HCT116 (cell line): ENCODE measurements around the gene MLEC. TPM values are rescaled to one million over a fixed set of nuclear protein-coding genes. Genes with fewer than 3 reads are reported as not detected.
A peak's percentile ranks its signal among the peaks of the same experiment; 100 is the strongest.

Experiments used
- ATAC-seq: fragments of 200-7000 bp; cut with Tn5 transposase; 2 replicates; pipeline ENCODE4 v1.9.1; 2020; ENCODE audit warnings: mild to moderate bottlenecking, moderate library complexity
- BruUV-seq: library from RNA; stranded (reverse); fragments of 400-500 nt; replicated peaks from 2 replicates; lab custom pipeline; 2021; lab: Mats Ljungman, UMichigan
- CTCF ChIA-PET: fragments of 300-600 bp; sonication (Branson Sonifier 250); formaldehyde crosslinking; loops from one replicate; lab custom pipeline; 2021; ENCODE audit warnings: antibody characterized with exemption; lab: Charles Lee
- POLR2A ChIA-PET: fragments of 300-600, 350-600 bp; sonication (Branson Sonifier 250); formaldehyde crosslinking; loops from one replicate; lab custom pipeline; 2021; ENCODE audit warnings: antibody characterized with exemption; lab: Charles Lee
- RAD21 ChIA-PET, 2 experiments: fragments of 300-600 bp; sonication (Branson Sonifier 250); formaldehyde crosslinking; loops; one replicate each; lab custom pipeline; 2023; ENCODE audit warnings: low total read pairs in 2 of 2; ENCODE audit not compliant: uncharacterized antibody in 2 of 2, unreplicated experiment in 2 of 2, low non-redundant PET in 1 of 2; lab: Charles Lee
- DNase-seq: peaks from one replicate; pipeline ENCODE4 v3.0.0-alpha.2; 2010; ENCODE audit warnings: low read depth, low spot score
- H2AFZ ChIP-seq: fragments of 200-600 bp; shearing (Covaris generic), sonication (generic); 2 replicates; pipeline ENCODE4 v1.6.1; 2017; ENCODE audit warnings: low read depth, mixed run types, mixed read lengths, antibody characterized with exemption, low read length; ENCODE audit not compliant: poor library complexity, severe bottlenecking
- H3K27ac ChIP-seq: 2 replicates; pipeline ENCODE4 v1.5.1; 2012; ENCODE audit warnings: low read depth, low read length
- H3K27me3 ChIP-seq: fragments of 200-600 bp; sonication (generic); 2 replicates; pipeline ENCODE4 v1.6.1; 2016; ENCODE audit warnings: mixed run types, low read length, mixed read lengths; ENCODE audit not compliant: insufficient read depth
- H3K36me3 ChIP-seq, 2 experiments: fragments of 200-500 bp in 1 of 2; fragments of 200-600 bp in 1 of 2; sonication (Bioruptor generic) in 1 of 2; sonication (generic) in 1 of 2; 2 replicates each; pipeline versions ENCODE4 v1.5.1 to v1.6.1; 2014 to 2016; ENCODE audit warnings: low read length in 2 of 2, inconsistent platforms in 1 of 2, mixed read lengths in 1 of 2, mixed run types in 1 of 2; ENCODE audit not compliant: insufficient read depth in 2 of 2, control insufficient read depth in 1 of 2
- H3K4me1 ChIP-seq, 2 experiments: fragments of 200-600 bp in 1 of 2; sonication (generic) in 1 of 2; 2 replicates each; pipeline versions ENCODE4 v1.5.1 to v1.6.1; 2012 to 2017; ENCODE audit warnings: low read length in 2 of 2, inconsistent platforms in 1 of 2, mild to moderate bottlenecking in 1 of 2, mixed read lengths in 1 of 2, mixed run types in 1 of 2, moderate library complexity in 1 of 2; ENCODE audit not compliant: insufficient read depth in 2 of 2, control insufficient read depth in 1 of 2
- H3K4me2 ChIP-seq: fragments of 200-600 bp; sonication (generic); 2 replicates; pipeline ENCODE4 v1.6.1; 2017; ENCODE audit warnings: mixed run types, low read length, mixed read lengths
- H3K4me3 ChIP-seq, 2 experiments: fragments of 200-600 bp in 1 of 2; sonication (generic) in 1 of 2; replicated peaks in 1 of 2; 2 replicates each; pipeline ENCODE4 v1.5.1; 2011 to 2016; ENCODE audit warnings: low read length in 2 of 2, control low read depth in 1 of 2, low read depth in 1 of 2, mild to moderate bottlenecking in 1 of 2, mixed read lengths in 1 of 2, mixed run types in 1 of 2
- H3K79me2 ChIP-seq: fragments of 200-600 bp; sonication (generic); 2 replicates; pipeline ENCODE4 v1.6.1; 2017; ENCODE audit warnings: mild to moderate bottlenecking, mixed run types, low read length, moderate library complexity, mixed read lengths; ENCODE audit not compliant: insufficient read depth
- H3K9ac ChIP-seq: fragments of 200-600 bp; sonication (generic); 2 replicates; pipeline ENCODE4 v1.6.1; 2016; ENCODE audit warnings: low read length, mixed read lengths
- H3K9me2 ChIP-seq: fragments of 200-600 bp; sonication (generic), shearing (Covaris generic); 2 replicates; pipeline ENCODE4 v1.6.1; 2017; ENCODE audit warnings: mixed run types, mild to moderate bottlenecking, moderate library complexity; ENCODE audit not compliant: insufficient read depth
- H3K9me3 ChIP-seq, 2 experiments: fragments of 200-500 bp in 1 of 2; fragments of 200-600 bp in 1 of 2; sonication (Bioruptor generic) in 1 of 2; sonication (generic) in 1 of 2; 2 replicates each; pipeline ENCODE4 v1.6.1; 2014 to 2017; ENCODE audit warnings: low read length in 2 of 2, mixed read lengths in 2 of 2, inconsistent platforms in 1 of 2, low read depth in 1 of 2, mild to moderate bottlenecking in 1 of 2, mixed run types in 1 of 2, moderate library complexity in 1 of 2; ENCODE audit not compliant: control insufficient read depth in 1 of 2, insufficient read depth in 1 of 2
- H4K20me1 ChIP-seq: fragments of 200-600 bp; sonication (generic), shearing (Covaris generic); 2 replicates; pipeline ENCODE4 v1.6.1; 2017; ENCODE audit warnings: mixed run types, mild to moderate bottlenecking, moderate library complexity; ENCODE audit not compliant: insufficient read depth
- CBX3 ChIP-seq: IDR thresholded peaks from 2 replicates; pipeline ENCODE4 v1.6.1; 2012; ENCODE audit warnings: low read depth
- CEBPB ChIP-seq: IDR thresholded peaks from 2 replicates; pipeline ENCODE4 v1.6.1; 2012; ENCODE audit warnings: low read depth
- EGR1 ChIP-seq: IDR thresholded peaks from 2 replicates; pipeline ENCODE4 v1.6.1; 2012; ENCODE audit warnings: low read depth
- ELF1 ChIP-seq: IDR thresholded peaks from 2 replicates; pipeline ENCODE4 v1.6.1; 2012; ENCODE audit warnings: low read depth, borderline replicate concordance
- EZH2 ChIP-seq: fragments of 200-600 bp; sonication (generic); IDR thresholded peaks from 2 replicates; pipeline ENCODE4 v1.6.1; 2017; ENCODE audit warnings: antibody characterized with exemption, mixed run types
- FOSL1 ChIP-seq: IDR thresholded peaks from 2 replicates; pipeline ENCODE4 v1.6.1; 2012; ENCODE audit warnings: low read depth
- JUND ChIP-seq: IDR thresholded peaks from 2 replicates; pipeline ENCODE4 v1.6.1; 2012
- RAD21 ChIP-seq: IDR thresholded peaks from 2 replicates; pipeline ENCODE4 v1.6.1; 2012; ENCODE audit warnings: low read depth, mild to moderate bottlenecking
- SIN3A ChIP-seq: IDR thresholded peaks from 2 replicates; pipeline ENCODE4 v1.6.1; 2012; ENCODE audit warnings: low read depth
- SP1 ChIP-seq: IDR thresholded peaks from 2 replicates; pipeline ENCODE4 v1.6.1; 2012; ENCODE audit warnings: low read depth
- SRF ChIP-seq: IDR thresholded peaks from 2 replicates; pipeline ENCODE4 v1.6.1; 2012; ENCODE audit warnings: low read depth
- TCF7L2 ChIP-seq: IDR thresholded peaks from 2 replicates; pipeline ENCODE4 v1.7.0; 2011; ENCODE audit warnings: borderline replicate concordance, inconsistent platforms; ENCODE audit not compliant: insufficient read depth, insufficient read length; ENCODE audit errors: extremely low read depth
- YY1 ChIP-seq: IDR thresholded peaks from 2 replicates; pipeline ENCODE4 v1.6.1; 2011; ENCODE audit warnings: low read length, low read depth, moderate library complexity, mild to moderate bottlenecking; ENCODE audit not compliant: insufficient replicate concordance; ENCODE audit errors: extremely low read depth
- ZFX ChIP-seq: fragments of 450-650 bp; IDR thresholded peaks from 2 replicates; pipeline ENCODE4 v1.6.1; 2017
- ZNF274 ChIP-seq: fragments of 200-500 bp; sonication (Bioruptor generic); IDR thresholded peaks from 2 replicates; pipeline ENCODE4 v1.6.1; 2014; ENCODE audit warnings: mild to moderate bottlenecking, low read depth, low read length, inconsistent platforms
- intact Hi-C: fragments of 100-400 bp; cut with micrococcal nuclease; formaldehyde crosslinking; loops from 2 replicates; pipeline ENCODE4 v1.10.0; 2022
- total RNA-seq: library from RNA; stranded (reverse); gene quantifications from one replicate; pipeline ENCODE4 v1.2.1, GENCODE V29; 2021; ENCODE audit not compliant: unreplicated experiment
- TF ChIP-seq, protein P1 (sequence below): IDR thresholded peaks from 2 replicates; pipeline ENCODE4 v1.6.1; 2012
- TF ChIP-seq, protein P2 (sequence below): IDR thresholded peaks from 2 replicates; pipeline ENCODE4 v1.6.1; 2011; ENCODE audit warnings: mild to moderate bottlenecking, low read length, moderate library complexity; ENCODE audit not compliant: insufficient replicate concordance; ENCODE audit errors: extremely low read depth
- TF ChIP-seq, protein P3 (sequence below), 3 experiments: fragments of 200-600 bp in 1 of 3; sonication (generic) in 1 of 3; IDR thresholded peaks in 2 of 3; conservative IDR thresholded peaks in 1 of 3; 2 replicates each; pipeline ENCODE4 v1.5.1; 2012 to 2017; ENCODE audit warnings: low read depth in 2 of 3, low read length in 2 of 3, antibody characterized with exemption in 1 of 3, borderline replicate concordance in 1 of 3, control low read depth in 1 of 3, mild to moderate bottlenecking in 1 of 3, mixed read lengths in 1 of 3, mixed run types in 1 of 3, moderate library complexity in 1 of 3; ENCODE audit not compliant: insufficient read depth in 1 of 3
- TF ChIP-seq, protein P4 (sequence below): IDR thresholded peaks from 2 replicates; pipeline ENCODE4 v1.6.1; 2012; ENCODE audit warnings: low read depth

Gene MLEC
- total RNA-seq, 1 experiment from 2014 or later: 152 TPM

DNA sequence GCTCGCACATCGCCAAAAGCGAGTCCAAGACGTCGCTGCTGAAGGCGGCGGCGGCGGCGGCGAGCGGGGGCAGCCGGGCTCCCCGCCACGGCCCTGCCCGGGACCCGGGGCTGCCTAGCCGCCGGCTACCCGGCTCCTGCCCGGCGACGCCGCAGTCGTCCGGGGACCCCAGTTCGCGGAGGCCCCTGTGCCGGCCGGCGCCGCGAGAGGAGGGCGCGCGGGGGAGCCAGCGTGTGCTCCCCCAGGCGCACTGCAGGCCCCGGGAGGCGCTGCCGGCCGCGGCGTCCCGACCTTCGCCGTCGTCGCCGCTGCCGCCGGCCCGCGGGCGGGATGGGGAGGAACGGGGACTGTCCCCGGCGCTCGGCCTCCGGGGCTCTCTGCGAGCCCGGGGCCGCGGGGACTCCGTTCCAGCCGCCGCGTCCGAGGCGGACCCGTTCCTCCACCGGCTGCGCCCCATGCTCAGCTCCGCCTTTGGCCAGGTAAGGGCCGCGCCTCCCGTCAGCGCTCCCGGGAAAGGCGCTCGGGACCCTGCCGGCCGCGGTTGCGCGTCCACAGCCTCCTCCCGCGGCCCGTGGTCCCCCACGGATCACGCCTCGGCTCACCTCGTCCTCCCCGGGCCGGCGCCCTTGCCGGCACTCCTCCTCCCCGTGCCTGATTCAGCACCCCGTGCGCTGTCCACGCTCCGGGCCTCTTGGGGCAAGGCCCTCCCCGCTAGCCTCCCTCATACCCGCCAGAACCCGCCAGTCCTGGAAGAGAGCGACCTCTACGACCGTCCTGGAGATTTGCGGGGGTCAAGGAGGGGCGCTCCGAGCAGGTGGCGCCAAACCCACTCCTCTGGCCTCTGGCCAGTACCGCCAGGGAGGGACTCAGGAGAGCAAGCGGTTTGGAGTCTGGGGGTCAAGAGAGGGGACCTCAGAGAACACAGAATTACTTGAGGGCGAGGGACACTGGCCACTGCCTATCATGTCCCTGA, 45.8 kb upstream of the MLEC start:
- H3K79me2 ChIP-seq: no peaks in the 10 kb centered on the region
- H3K4me2 ChIP-seq: peak overlapping the region; percentile 92
- H3K27ac ChIP-seq: no peak overlapping the region
- no peak overlapping the region for H2AFZ ChIP-seq
- H3K27me3 ChIP-seq: peaks cover 4% of the 10 kb centered on the region; the same call in 1 of the 2 replicates
- peak overlapping the region; percentile 46 to 63 for H3K4me3 ChIP-seq
- peak; percentile 73 for ATAC-seq
- H3K9me2 ChIP-seq: no peaks in the 10 kb centered on the region
- no peaks in the 10 kb centered on the region for H3K9me3 ChIP-seq
- CTCF ChIA-PET: no interaction called here
- peaks cover 9 to 19% of the 10 kb centered on the region in 2 experiments; a peak in 3 of 4 replicates for H3K4me1 ChIP-seq
- POLR2A ChIA-PET: no interaction called here
- peak overlapping the region; percentile 26; the same call in 1 of the 2 replicates for H3K9ac ChIP-seq
- no peak for DNase-seq
- RAD21 ChIA-PET: no interaction called here
- intact Hi-C loops: loop anchor here (10.0 kb wide), 2 partner anchors 206 to 364 kb away; partner anchors contain the start of gene COX6A1
- H4K20me1 ChIP-seq: no peaks in the 10 kb centered on the region
- no peaks in the 10 kb centered on the region for H3K36me3 ChIP-seq
- no TSS peak for BruUV-seq
- TF ChIP-seq ZFX (peak; percentile 47; the same call in 1 of the 2 replicates), SP1 (no peak), FOSL1 (no peak), EZH2 (no peak), CEBPB (no peak), RAD21 (no peak), EGR1 (no peak), TCF7L2 (no peak), YY1 (no peak), CBX3 (no peak), SRF (no peak), ELF1 (no peak), ZNF274 (no peak), JUND (no peak), SIN3A (peak; percentile 73; the same call in 1 of the 2 replicates)
- TF ChIP-seq, protein P1, sequence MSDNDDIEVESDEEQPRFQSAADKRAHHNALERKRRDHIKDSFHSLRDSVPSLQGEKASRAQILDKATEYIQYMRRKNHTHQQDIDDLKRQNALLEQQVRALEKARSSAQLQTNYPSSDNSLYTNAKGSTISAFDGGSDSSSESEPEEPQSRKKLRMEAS: peak; percentile 78
- TF ChIP-seq, protein P2, sequence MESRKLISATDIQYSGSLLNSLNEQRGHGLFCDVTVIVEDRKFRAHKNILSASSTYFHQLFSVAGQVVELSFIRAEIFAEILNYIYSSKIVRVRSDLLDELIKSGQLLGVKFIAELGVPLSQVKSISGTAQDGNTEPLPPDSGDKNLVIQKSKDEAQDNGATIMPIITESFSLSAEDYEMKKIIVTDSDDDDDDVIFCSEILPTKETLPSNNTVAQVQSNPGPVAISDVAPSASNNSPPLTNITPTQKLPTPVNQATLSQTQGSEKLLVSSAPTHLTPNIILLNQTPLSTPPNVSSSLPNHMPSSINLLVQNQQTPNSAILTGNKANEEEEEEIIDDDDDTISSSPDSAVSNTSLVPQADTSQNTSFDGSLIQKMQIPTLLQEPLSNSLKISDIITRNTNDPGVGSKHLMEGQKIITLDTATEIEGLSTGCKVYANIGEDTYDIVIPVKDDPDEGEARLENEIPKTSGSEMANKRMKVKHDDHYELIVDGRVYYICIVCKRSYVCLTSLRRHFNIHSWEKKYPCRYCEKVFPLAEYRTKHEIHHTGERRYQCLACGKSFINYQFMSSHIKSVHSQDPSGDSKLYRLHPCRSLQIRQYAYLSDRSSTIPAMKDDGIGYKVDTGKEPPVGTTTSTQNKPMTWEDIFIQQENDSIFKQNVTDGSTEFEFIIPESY: no peak
- TF ChIP-seq, protein P3, sequence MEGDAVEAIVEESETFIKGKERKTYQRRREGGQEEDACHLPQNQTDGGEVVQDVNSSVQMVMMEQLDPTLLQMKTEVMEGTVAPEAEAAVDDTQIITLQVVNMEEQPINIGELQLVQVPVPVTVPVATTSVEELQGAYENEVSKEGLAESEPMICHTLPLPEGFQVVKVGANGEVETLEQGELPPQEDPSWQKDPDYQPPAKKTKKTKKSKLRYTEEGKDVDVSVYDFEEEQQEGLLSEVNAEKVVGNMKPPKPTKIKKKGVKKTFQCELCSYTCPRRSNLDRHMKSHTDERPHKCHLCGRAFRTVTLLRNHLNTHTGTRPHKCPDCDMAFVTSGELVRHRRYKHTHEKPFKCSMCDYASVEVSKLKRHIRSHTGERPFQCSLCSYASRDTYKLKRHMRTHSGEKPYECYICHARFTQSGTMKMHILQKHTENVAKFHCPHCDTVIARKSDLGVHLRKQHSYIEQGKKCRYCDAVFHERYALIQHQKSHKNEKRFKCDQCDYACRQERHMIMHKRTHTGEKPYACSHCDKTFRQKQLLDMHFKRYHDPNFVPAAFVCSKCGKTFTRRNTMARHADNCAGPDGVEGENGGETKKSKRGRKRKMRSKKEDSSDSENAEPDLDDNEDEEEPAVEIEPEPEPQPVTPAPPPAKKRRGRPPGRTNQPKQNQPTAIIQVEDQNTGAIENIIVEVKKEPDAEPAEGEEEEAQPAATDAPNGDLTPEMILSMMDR (IDR thresholded peaks at IDR 0.05 in 2 of 3, conservative IDR thresholded peaks at IDR 0.05 in 1 of 3; ENCODE audit: borderline replicate concordance in 1 of 3, insufficient read depth in 1 of 3, low read depth in 2 of 3, low read length in 2 of 3): no peak
- TF ChIP-seq, protein P4, sequence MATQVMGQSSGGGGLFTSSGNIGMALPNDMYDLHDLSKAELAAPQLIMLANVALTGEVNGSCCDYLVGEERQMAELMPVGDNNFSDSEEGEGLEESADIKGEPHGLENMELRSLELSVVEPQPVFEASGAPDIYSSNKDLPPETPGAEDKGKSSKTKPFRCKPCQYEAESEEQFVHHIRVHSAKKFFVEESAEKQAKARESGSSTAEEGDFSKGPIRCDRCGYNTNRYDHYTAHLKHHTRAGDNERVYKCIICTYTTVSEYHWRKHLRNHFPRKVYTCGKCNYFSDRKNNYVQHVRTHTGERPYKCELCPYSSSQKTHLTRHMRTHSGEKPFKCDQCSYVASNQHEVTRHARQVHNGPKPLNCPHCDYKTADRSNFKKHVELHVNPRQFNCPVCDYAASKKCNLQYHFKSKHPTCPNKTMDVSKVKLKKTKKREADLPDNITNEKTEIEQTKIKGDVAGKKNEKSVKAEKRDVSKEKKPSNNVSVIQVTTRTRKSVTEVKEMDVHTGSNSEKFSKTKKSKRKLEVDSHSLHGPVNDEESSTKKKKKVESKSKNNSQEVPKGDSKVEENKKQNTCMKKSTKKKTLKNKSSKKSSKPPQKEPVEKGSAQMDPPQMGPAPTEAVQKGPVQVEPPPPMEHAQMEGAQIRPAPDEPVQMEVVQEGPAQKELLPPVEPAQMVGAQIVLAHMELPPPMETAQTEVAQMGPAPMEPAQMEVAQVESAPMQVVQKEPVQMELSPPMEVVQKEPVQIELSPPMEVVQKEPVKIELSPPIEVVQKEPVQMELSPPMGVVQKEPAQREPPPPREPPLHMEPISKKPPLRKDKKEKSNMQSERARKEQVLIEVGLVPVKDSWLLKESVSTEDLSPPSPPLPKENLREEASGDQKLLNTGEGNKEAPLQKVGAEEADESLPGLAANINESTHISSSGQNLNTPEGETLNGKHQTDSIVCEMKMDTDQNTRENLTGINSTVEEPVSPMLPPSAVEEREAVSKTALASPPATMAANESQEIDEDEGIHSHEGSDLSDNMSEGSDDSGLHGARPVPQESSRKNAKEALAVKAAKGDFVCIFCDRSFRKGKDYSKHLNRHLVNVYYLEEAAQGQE: peak; percentile 89
